ENCODE measurements around the gene TIGD3. TPM values are rescaled to one million over a fixed set of nuclear protein-coding genes. Genes with fewer than 3 reads are reported as not detected.

TIGD3 gene
- total RNA-seq, 1 donor from 2014 or later, result 0.43 TPM

DNA sequence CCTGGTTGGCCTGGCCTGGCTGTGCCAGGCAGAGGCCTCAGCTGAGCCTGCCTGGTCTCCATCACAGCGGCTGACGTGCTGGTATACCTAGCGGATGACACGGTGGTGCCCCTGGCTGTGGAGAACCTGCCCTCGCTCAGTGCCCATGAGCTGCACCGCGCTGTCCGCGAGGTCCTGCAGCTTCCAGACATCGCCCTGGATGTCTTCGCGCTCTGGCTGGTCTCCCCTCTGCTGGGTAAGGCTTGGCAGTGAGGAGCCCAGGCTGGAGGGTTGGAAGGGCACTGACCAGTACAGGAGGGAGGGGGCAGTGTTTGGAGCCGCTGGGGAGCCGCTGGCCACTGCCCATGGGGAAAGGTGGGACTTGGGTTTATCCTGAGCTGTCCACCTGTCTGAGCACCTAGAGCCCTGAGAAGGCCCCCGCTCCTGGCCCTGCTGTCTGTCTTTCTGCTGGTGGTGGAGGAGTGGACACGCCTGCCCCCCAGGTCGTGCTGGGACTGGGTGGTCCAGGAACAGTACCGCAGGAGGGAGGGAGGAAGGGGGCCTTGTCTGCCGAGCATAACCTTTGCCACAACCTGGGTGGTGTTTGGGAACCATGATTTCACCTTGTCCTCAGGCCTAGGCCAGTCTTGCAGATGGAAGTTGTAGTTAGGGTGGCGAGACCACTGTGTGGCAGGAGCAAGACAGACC, 34.9 kb downstream of the TIGD3 start:
- Histone ChIP-seq H3K27me3 (no peaks in the 10 kb centered on the region), H3K27ac (peak overlapping the region; percentile 67), H3K4me1 (peaks cover 63% of the 10 kb centered on the region), H3K36me3 (peaks cover 15% of the 10 kb centered on the region), H3K4me3 (no peak overlapping the region), H3K9me3 (no peaks in the 10 kb centered on the region)
- TF ChIP-seq CTCF (IDR thresholded peaks at IDR 0.05), result no peak
- DNase-seq (peak; percentile 63), ATAC-seq (no peak)
- intact Hi-C loops (cut with DNase I), result no loop called here

- ATAC-seq (no peak), DNase-seq (peak; percentile 63)
- no peak overlapping the region for H3K4me3 ChIP-seq
These were observed 35.8 kb downstream of the TIGD3 start for GRCh38 chr11:65390099-65390941.

DNA sequence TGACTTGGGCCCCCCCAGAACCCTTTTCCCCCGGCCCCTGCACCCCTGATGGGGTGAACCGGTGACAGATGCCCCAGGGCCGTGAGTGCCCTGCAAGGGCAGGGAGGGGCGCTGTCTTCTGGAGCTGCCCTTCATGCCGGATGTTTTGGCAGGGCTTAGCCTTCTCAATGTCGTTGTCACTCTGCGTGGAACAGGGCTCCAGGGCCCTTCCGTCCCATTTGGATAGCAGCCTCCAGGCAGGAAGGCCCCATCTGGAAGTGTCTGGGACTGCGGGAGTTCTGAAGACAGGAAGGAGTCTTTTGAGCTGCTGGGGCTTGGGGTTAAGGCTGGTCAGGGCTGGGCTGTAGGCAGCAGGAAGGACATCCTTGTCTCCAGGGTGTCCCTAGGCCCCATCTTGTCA, 36.4 kb downstream of the TIGD3 start:
- peaks cover 50% of the 10 kb centered on the region for H3K4me1 ChIP-seq
- peak; percentile 3 for ATAC-seq
- TF ChIP-seq CTCF (IDR thresholded peaks at IDR 0.05), result peak; percentile 10
- no peaks in the 10 kb centered on the region for H3K9me3 ChIP-seq
- H3K4me3 ChIP-seq, result no peak overlapping the region
- intact Hi-C loops (cut with DNase I), result no loop called here
- H3K27ac ChIP-seq, result peak overlapping the region; percentile 67
- DNase-seq, result no peak
- peaks cover 31% of the 10 kb centered on the region for H3K36me3 ChIP-seq
- no peaks in the 10 kb centered on the region for H3K27me3 ChIP-seq

More at GRCh38 chr11:65390099-65390941, 35.8 kb downstream of the TIGD3 start:
- no peaks in the 10 kb centered on the region for H3K27me3 ChIP-seq
- peaks cover 24% of the 10 kb centered on the region for H3K36me3 ChIP-seq
- TF ChIP-seq CTCF (IDR thresholded peaks at IDR 0.05), result no peak
- peak overlapping the region; percentile 67 for H3K27ac ChIP-seq
- intact Hi-C loops (cut with DNase I), result no loop called here
- peaks cover 56% of the 10 kb centered on the region for H3K4me1 ChIP-seq
- no peaks in the 10 kb centered on the region for H3K9me3 ChIP-seq

- Histone ChIP-seq H3K4me3 (no peak overlapping the region), H3K27ac (no peak overlapping the region), H3K9me3 (no peaks in the 10 kb centered on the region), H3K4me1 (peaks cover 44% of the 10 kb centered on the region), H3K27me3 (no peaks in the 10 kb centered on the region), H3K36me3 (peaks cover 44% of the 10 kb centered on the region)
- intact Hi-C loops (cut with DNase I), result no loop called here
- ATAC-seq, result no peak
- DNase-seq, result no peak
- TF ChIP-seq CTCF (IDR thresholded peaks at IDR 0.05), result no peak
These were observed 37.8 kb downstream of the TIGD3 start for GRCh38 chr11:65392186-65392829.

DNA sequence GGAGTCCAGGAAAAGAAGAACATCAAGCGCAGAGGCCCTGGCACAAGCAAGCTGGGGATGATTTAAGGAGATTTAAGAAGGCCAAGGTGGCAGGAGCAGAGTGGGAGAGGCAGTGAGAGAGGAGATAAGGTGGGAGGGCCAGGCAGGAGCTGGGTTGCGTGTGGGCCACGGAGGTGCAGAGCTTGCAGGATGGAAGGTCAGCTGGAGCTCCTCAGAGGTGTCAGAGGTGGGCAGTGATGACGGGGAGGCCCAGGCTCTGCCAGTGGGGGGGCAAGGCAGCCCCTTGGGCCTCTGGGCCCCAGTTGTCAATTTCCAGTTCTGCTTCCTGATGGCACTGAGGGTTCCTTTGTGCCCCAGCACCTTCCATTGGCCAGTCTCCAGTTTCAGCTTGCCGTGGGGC, 38.3 kb downstream of the TIGD3 start:
- Histone ChIP-seq H3K27ac (no peak overlapping the region), H3K9me3 (no peaks in the 10 kb centered on the region), H3K4me1 (peaks cover 38% of the 10 kb centered on the region), H3K4me3 (no peak overlapping the region), H3K27me3 (no peaks in the 10 kb centered on the region), H3K36me3 (peaks cover 50% of the 10 kb centered on the region)
- intact Hi-C loops (cut with DNase I), result no loop called here
- DNase-seq (no peak), ATAC-seq (no peak)
- TF ChIP-seq CTCF (IDR thresholded peaks at IDR 0.05), result no peak

All from upper lobe of right lung (tissue), 1 donor.